MM.1S (cell line): ENCODE results near the gene EPN3.

Experiments used
- EZH2phosphoT487 ChIP-seq: fragments of 300-600 bp; sonication (generic); IDR thresholded peaks from 2 replicates; pipeline ENCODE4 v1.6.1; 2018; ENCODE audit warnings: antibody characterized with exemption, low read length
- TF ChIP-seq, protein P1 (sequence below): fragments of 300-600 bp; sonication (generic); IDR thresholded peaks from 2 replicates; pipeline ENCODE4 v1.5.1; 2016; ENCODE audit warnings: antibody characterized with exemption, low read length, mixed read lengths

GRCh38 chr17:50547736-50548083 lies 15.2 kb downstream of the EPN3 start:
- TF ChIP-seq, protein P1, sequence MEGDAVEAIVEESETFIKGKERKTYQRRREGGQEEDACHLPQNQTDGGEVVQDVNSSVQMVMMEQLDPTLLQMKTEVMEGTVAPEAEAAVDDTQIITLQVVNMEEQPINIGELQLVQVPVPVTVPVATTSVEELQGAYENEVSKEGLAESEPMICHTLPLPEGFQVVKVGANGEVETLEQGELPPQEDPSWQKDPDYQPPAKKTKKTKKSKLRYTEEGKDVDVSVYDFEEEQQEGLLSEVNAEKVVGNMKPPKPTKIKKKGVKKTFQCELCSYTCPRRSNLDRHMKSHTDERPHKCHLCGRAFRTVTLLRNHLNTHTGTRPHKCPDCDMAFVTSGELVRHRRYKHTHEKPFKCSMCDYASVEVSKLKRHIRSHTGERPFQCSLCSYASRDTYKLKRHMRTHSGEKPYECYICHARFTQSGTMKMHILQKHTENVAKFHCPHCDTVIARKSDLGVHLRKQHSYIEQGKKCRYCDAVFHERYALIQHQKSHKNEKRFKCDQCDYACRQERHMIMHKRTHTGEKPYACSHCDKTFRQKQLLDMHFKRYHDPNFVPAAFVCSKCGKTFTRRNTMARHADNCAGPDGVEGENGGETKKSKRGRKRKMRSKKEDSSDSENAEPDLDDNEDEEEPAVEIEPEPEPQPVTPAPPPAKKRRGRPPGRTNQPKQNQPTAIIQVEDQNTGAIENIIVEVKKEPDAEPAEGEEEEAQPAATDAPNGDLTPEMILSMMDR, result no peak
- no peak for TF ChIP-seq EZH2phosphoT487
